H1 (cell line): ENCODE data around the gene SGSH. TPM values are rescaled to one million over a fixed set of nuclear protein-coding genes. Genes with fewer than 3 reads are reported as not detected.

Source experiments
- CTCF ChIA-PET: fragments of 300-600 bp; sonication (Branson Sonifier 250); formaldehyde crosslinking; loops from one replicate; lab custom pipeline; 2021; ENCODE audit not compliant: partially characterized antibody; lab: Charles Lee
- POLR2A ChIA-PET: fragments of 300-600 bp; sonication (Branson Sonifier 250); formaldehyde crosslinking; loops from one replicate; lab custom pipeline; 2021; ENCODE audit warnings: inconsistent platforms; ENCODE audit not compliant: partially characterized antibody; lab: Charles Lee
- DNase-seq, 2 experiments: peaks; one replicate each; pipeline versions ENCODE4 v3.0.0 to v3.0.0-alpha.2; 2010 to 2022; ENCODE audit warnings: low spot score in 2 of 2, low read depth in 1 of 2, mixed read lengths in 1 of 2
- FAIRE-seq: peaks from 2 replicates; lab custom pipeline; 2011; peaks lifted over from hg19 to GRCh38; lab: Jason Lieb, UNC
- H2AFZ ChIP-seq: 2 replicates; pipeline ENCODE4 v1.8.1; 2012; ENCODE audit warnings: low read length, inconsistent platforms
- H2AK5ac ChIP-seq: 2 replicates; pipeline ENCODE4 v1.6.1; 2013; ENCODE audit warnings: low read depth, low read length
- H2BK120ac ChIP-seq: replicated peaks from 2 replicates; pipeline ENCODE3; 2013; ENCODE audit warnings: low read depth, low read length, inconsistent platforms
- H2BK12ac ChIP-seq: 2 replicates; pipeline ENCODE4 v1.6.1; 2013; ENCODE audit warnings: low read depth, low read length
- H2BK15ac ChIP-seq: 2 replicates; pipeline ENCODE4 v1.6.1; 2013; ENCODE audit warnings: low read length
- H2BK20ac ChIP-seq: 2 replicates; pipeline ENCODE4 v1.6.1; 2013; ENCODE audit warnings: low read length
- H2BK5ac ChIP-seq: 2 replicates; pipeline ENCODE4 v1.6.1; 2013; ENCODE audit warnings: low read depth, low read length
- H3K14ac ChIP-seq: 2 replicates; pipeline ENCODE4 v1.6.1; 2013; ENCODE audit warnings: inconsistent platforms; ENCODE audit not compliant: insufficient read length
- H3K18ac ChIP-seq: 2 replicates; pipeline ENCODE4 v1.6.1; 2013; ENCODE audit warnings: low read length; ENCODE audit errors: extremely low read depth
- H3K23ac ChIP-seq: 2 replicates; pipeline ENCODE4 v1.6.1; 2013; ENCODE audit warnings: inconsistent platforms; ENCODE audit not compliant: insufficient read length
- H3K23me2 ChIP-seq: 2 replicates; pipeline ENCODE4 v1.6.1; 2013; ENCODE audit warnings: low read depth, low read length
- H3K27ac ChIP-seq: 2 replicates; pipeline ENCODE4 v1.6.1; 2011; ENCODE audit warnings: low read depth, low read length, inconsistent platforms
- H3K27me3 ChIP-seq, 4 experiments: replicated peaks in 1 of 4; 1 replicate in 1 of 4; 2 replicates in 3 of 4; pipeline versions ENCODE4 v1.6.1 to v1.8.1; 2011 to 2013; ENCODE audit warnings: low read length in 3 of 4, mild to moderate bottlenecking in 3 of 4, inconsistent platforms in 2 of 4, mixed read lengths in 2 of 4, moderate library complexity in 1 of 4; ENCODE audit not compliant: control insufficient read depth in 3 of 4, insufficient read depth in 3 of 4; ENCODE audit errors: extremely low read depth in 1 of 4
- H3K36me3 ChIP-seq, 4 experiments: 2 replicates each; pipeline versions ENCODE4 v1.6.1 to v1.8.1; 2011 to 2013; ENCODE audit warnings: mild to moderate bottlenecking in 4 of 4, low read length in 3 of 4, moderate library complexity in 2 of 4, control low read depth in 1 of 4, inconsistent platforms in 1 of 4; ENCODE audit not compliant: insufficient read depth in 4 of 4, control insufficient read depth in 2 of 4
- H3K4ac ChIP-seq: replicated peaks from 2 replicates; pipeline ENCODE3; 2013; ENCODE audit warnings: low read length, low read depth, mixed read lengths, inconsistent platforms; ENCODE audit not compliant: insufficient read length
- H3K4me1 ChIP-seq, 4 experiments: replicated peaks in 1 of 4; 1 replicate in 1 of 4; 2 replicates in 3 of 4; pipeline versions ENCODE4 v1.6.1 to v1.8.1; 2011 to 2013; ENCODE audit warnings: low read length in 3 of 4, inconsistent platforms in 2 of 4, mixed read lengths in 1 of 4; ENCODE audit not compliant: insufficient read depth in 4 of 4, control insufficient read depth in 3 of 4
- H3K4me2 ChIP-seq, 2 experiments: 2 replicates each; pipeline versions ENCODE4 v1.6.1 to v1.8.1; 2011 to 2013; ENCODE audit warnings: low read depth in 2 of 2, low read length in 2 of 2, control low read depth in 1 of 2, inconsistent platforms in 1 of 2, mild to moderate bottlenecking in 1 of 2; ENCODE audit not compliant: insufficient read depth in 1 of 2
- H3K4me3 ChIP-seq, 4 experiments: fragments of 200-600, 300-600 bp in 1 of 4; sonication (generic), shearing (Covaris generic), sonication (Bioruptor Twin) in 1 of 4; 2 replicates each; pipeline versions ENCODE4 v1.5.1 to v1.8.1; 2011 to 2016; ENCODE audit warnings: low read length in 4 of 4, low read depth in 3 of 4, control low read depth in 2 of 4, inconsistent platforms in 2 of 4, mild to moderate bottlenecking in 2 of 4, mixed read lengths in 1 of 4, moderate library complexity in 1 of 4; ENCODE audit not compliant: insufficient read depth in 2 of 4; ENCODE audit errors: extremely low read depth in 1 of 4
- H3K56ac ChIP-seq: replicated peaks from 2 replicates; pipeline ENCODE3; 2013; ENCODE audit warnings: low read depth, mild to moderate bottlenecking, mixed read lengths, low read length, inconsistent platforms; ENCODE audit not compliant: insufficient read length
- H3K79me1 ChIP-seq: 2 replicates; pipeline ENCODE4 v1.6.1; 2013; ENCODE audit warnings: low read depth, low read length, control low read depth
- H3K79me2 ChIP-seq, 2 experiments: 2 replicates each; pipeline versions ENCODE4 v1.6.1 to v1.8.1; 2012 to 2013; ENCODE audit warnings: low read length in 2 of 2, mild to moderate bottlenecking in 2 of 2, inconsistent platforms in 1 of 2; ENCODE audit not compliant: insufficient read depth in 2 of 2, control insufficient read depth in 1 of 2
- H3K9ac ChIP-seq, 4 experiments: replicated peaks in 1 of 4; 1 replicate in 1 of 4; 2 replicates in 3 of 4; pipeline versions ENCODE4 v1.6.1 to v1.8.1; 2011 to 2013; ENCODE audit warnings: low read depth in 3 of 4, low read length in 3 of 4, control low read depth in 2 of 4, mild to moderate bottlenecking in 2 of 4, moderate library complexity in 2 of 4, inconsistent platforms in 1 of 4; ENCODE audit errors: extremely low read depth in 1 of 4
- H3K9me3 ChIP-seq, 2 experiments: 2 replicates each; pipeline versions ENCODE4 v1.6.1 to v1.8.1; 2012 to 2013; ENCODE audit warnings: mild to moderate bottlenecking in 2 of 2, moderate library complexity in 2 of 2, control low read depth in 1 of 2, inconsistent platforms in 1 of 2, low read depth in 1 of 2, low read length in 1 of 2, mixed read lengths in 1 of 2; ENCODE audit not compliant: insufficient read depth in 2 of 2
- H4K20me1 ChIP-seq, 2 experiments: replicated peaks in 1 of 2; 2 replicates each; pipeline versions ENCODE3 to v1.8.1; 2011 to 2013; ENCODE audit warnings: inconsistent platforms in 2 of 2, low read length in 2 of 2, mild to moderate bottlenecking in 1 of 2; ENCODE audit not compliant: insufficient read depth in 2 of 2, control insufficient read depth in 1 of 2
- H4K5ac ChIP-seq: 2 replicates; pipeline ENCODE4 v1.6.1; 2013; ENCODE audit warnings: low read length, low read depth, mixed read lengths, inconsistent platforms; ENCODE audit not compliant: insufficient read length
- H4K8ac ChIP-seq: 2 replicates; pipeline ENCODE4 v1.8.0; 2013; ENCODE audit warnings: mild to moderate bottlenecking, moderate library complexity, low read length, inconsistent platforms; ENCODE audit not compliant: insufficient read depth; ENCODE audit errors: extremely low read depth
- H4K91ac ChIP-seq: replicated peaks from 2 replicates; pipeline ENCODE3; 2013; ENCODE audit warnings: low read length, mixed read lengths, inconsistent platforms; ENCODE audit not compliant: insufficient read length
- CBX5 ChIP-seq: fragments of 300-800, 300-1000 bp; sonication (generic); IDR thresholded peaks from 2 replicates; pipeline ENCODE4 v1.7.1; 2016; ENCODE audit warnings: antibody characterized with exemption, low read length, low read depth
- GABPA ChIP-seq: IDR thresholded peaks from 2 replicates; pipeline ENCODE4 v1.6.1; 2011; ENCODE audit warnings: mild to moderate bottlenecking, low read length, moderate library complexity, borderline replicate concordance; ENCODE audit not compliant: insufficient read depth
- HDAC2 ChIP-seq, 2 experiments: fragments of 300-600 bp in 1 of 2; sonication (generic) in 1 of 2; IDR thresholded peaks; 2 replicates each; pipeline ENCODE4 v1.6.1; 2011 to 2012; ENCODE audit warnings: low read depth in 2 of 2, low read length in 2 of 2, mild to moderate bottlenecking in 2 of 2, moderate library complexity in 2 of 2, borderline replicate concordance in 1 of 2, inconsistent platforms in 1 of 2
- KDM5A ChIP-seq: fragments of 200-600 bp; IDR thresholded peaks from 2 replicates; pipeline ENCODE4 v1.7.1; 2012; ENCODE audit warnings: mild to moderate bottlenecking, low read length, inconsistent platforms, mixed read lengths
- SUZ12 ChIP-seq: fragments of 200-600 bp; sonication (generic); IDR thresholded peaks from 2 replicates; pipeline ENCODE4 v1.6.1; 2012; ENCODE audit warnings: mild to moderate bottlenecking, inconsistent platforms, low read length, moderate library complexity, mixed read lengths
- WGBS, 2 experiments: shearing (Covaris generic) in 1 of 2; methylation state at CpG; one replicate each; pipeline versions ENCODE4 v1.1.6 to v1.1.7; 2013 to 2015; ENCODE audit warnings: low lambda C conversion rate in 2 of 2, mixed read lengths in 2 of 2, inconsistent platforms in 1 of 2, low coverage in 1 of 2, missing lambda C conversion rate in 1 of 2; ENCODE audit not compliant: insufficient replicate concordance in 2 of 2, insufficient coverage in 1 of 2, insufficient read length in 1 of 2; ENCODE audit errors: extremely low coverage in 1 of 2, missing lambda C conversion rate in 1 of 2; 5-methylcytosine and 5-hydroxymethylcytosine counted together
- polyA plus RNA-seq, 7 experiments: library from polyadenylated mRNA; depleted of rRNA in 3 of 7; stranded (reverse) in 5 of 7; unstranded in 2 of 7; fragments of >200 nt in 5 of 7; fragments of 200-250 nt in 2 of 7; gene quantifications; 1 replicate in 5 of 7; 2 replicates in 1 of 7; 4 replicates in 1 of 7; pipeline versions ENCODE4 v1.2.1 to v1.2.3, GENCODE V29; 2011 to 2013; ENCODE audit warnings: missing spikeins in 2 of 7, mixed read lengths in 2 of 7
- total RNA-seq: library from RNA; stranded (reverse); fragmentation: NEBNext Ultra II Directional; extraction: Animal tissue kit (Norgen Biotek cat#: 25700); gene quantifications from 2 replicates; pipeline ENCODE4 v1.2.1, GENCODE V29; 2021

Gene SGSH
- total and polyA plus RNA-seq, 2 of the 8 experiments (the other 6 are each of a cell fraction or from before 2014, with no cell fraction given): 18.0 to 19.6 TPM

- Histone ChIP-seq H2BK15ac (no peak overlapping the region), H2BK120ac (no peak overlapping the region), H3K14ac (no peak overlapping the region), H3K79me1 (0 out of 2 replicates have a peak, but pooled peaks cover 2% of the 10 kb centered on the region), H2AFZ (no peak overlapping the region), H3K27me3 (no peaks in the 10 kb centered on the region), H3K23me2 (no peaks in the 10 kb centered on the region), H3K4me3 (no peak overlapping the region), H4K91ac (no peak overlapping the region), H4K5ac (no peak overlapping the region), H2AK5ac (no peak overlapping the region), H2BK5ac (no peak overlapping the region), H3K36me3 (peaks cover 0 to 6% (median 1%) of the 10 kb centered on the region in 4 experiments; a peak in 2 of 8 replicates), H3K9me3 (peaks cover 0 to 6% of the 10 kb centered on the region in 2 experiments; a peak in 1 of 4 replicates), H2BK12ac (no peak overlapping the region), H3K23ac (no peak overlapping the region), H4K20me1 (peaks cover 0 to 2% of the 10 kb centered on the region in 2 experiments), H3K27ac (no peak overlapping the region), H3K56ac (no peak overlapping the region), H4K8ac (no peak overlapping the region), H3K18ac (no peak overlapping the region), H2BK20ac (no peak overlapping the region), H3K9ac (no peak overlapping the region), H3K79me2 (no peaks in the 10 kb centered on the region), H3K4me2 (no peak overlapping the region), H3K4me1 (no peaks in the 10 kb centered on the region), H3K4ac (no peak overlapping the region)
- CTCF ChIA-PET: no interaction called here
- POLR2A ChIA-PET: interaction anchor here (1.3 kb wide), 1 partner anchor 22 kb away, joined by 3 read pairs; no protein-coding TSS in a partner anchor
- no peak for DNase-seq
- TF ChIP-seq CBX5: no peak
- TF ChIP-seq KDM5A: no peak
- TF ChIP-seq SUZ12: no peak
- no peak for TF ChIP-seq HDAC2 (IDR thresholded peaks at IDR 0.05; ENCODE audit: borderline replicate concordance in 1 of 2, low read depth in 2 of 2, low read length in 2 of 2)
- TF ChIP-seq GABPA: no peak
- no peak for FAIRE-seq
- 96% methylated on average over 3 of the region's 3 CpGs; no CpG with 5 or more reads in 1 of the 2 experiments for WGBS, 2 experiments
These were observed 13.1 kb upstream of the SGSH start for GRCh38 chr17:80233202-80233601.
